ENCODE data around the gene FBXL16. TPM values are rescaled to one million over a fixed set of nuclear protein-coding genes. Genes with fewer than 3 reads are reported as not detected.

Gene FBXL16
- total RNA-seq, 1 donor from 2014 or later, result not detected

DNA sequence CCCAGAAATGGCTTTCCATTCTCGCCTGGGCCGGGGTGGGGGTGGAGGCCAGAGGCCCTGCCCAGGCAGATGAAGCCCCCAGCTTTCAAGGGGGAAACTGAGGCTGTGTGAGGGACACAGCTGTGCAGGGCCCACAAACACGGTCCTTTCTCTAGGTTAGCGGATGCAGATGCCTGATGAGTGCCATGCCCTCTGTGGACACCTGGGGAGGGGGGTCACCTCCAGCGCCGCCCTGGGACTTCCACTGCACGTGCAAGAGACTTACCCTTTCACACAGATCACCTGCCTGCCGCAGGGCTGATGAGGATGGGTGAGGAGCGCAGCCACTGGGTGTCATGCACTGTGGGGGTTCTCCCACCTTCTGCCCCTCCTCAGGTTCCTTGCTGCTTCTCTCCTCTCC, 12.8 kb upstream of the FBXL16 start:
- TF ChIP-seq, protein P1, sequence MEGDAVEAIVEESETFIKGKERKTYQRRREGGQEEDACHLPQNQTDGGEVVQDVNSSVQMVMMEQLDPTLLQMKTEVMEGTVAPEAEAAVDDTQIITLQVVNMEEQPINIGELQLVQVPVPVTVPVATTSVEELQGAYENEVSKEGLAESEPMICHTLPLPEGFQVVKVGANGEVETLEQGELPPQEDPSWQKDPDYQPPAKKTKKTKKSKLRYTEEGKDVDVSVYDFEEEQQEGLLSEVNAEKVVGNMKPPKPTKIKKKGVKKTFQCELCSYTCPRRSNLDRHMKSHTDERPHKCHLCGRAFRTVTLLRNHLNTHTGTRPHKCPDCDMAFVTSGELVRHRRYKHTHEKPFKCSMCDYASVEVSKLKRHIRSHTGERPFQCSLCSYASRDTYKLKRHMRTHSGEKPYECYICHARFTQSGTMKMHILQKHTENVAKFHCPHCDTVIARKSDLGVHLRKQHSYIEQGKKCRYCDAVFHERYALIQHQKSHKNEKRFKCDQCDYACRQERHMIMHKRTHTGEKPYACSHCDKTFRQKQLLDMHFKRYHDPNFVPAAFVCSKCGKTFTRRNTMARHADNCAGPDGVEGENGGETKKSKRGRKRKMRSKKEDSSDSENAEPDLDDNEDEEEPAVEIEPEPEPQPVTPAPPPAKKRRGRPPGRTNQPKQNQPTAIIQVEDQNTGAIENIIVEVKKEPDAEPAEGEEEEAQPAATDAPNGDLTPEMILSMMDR (IDR thresholded peaks at IDR 0.05), result no peak
- no peaks in the 10 kb centered on the region for H3K27me3 ChIP-seq
- intact Hi-C loops (cut with DNase I), result loop anchor here (10.0 kb wide), 1 partner anchor 376 kb away; the partner anchor contains the start of gene C1QTNF8
- H3K9me3 ChIP-seq, result no peaks in the 10 kb centered on the region
- no peak overlapping the region for H3K27ac ChIP-seq
- H3K36me3 ChIP-seq, result no peaks in the 10 kb centered on the region
- no peak for DNase-seq (ENCODE audit: low spot score in 2 of 2)
- no peak overlapping the region for H3K4me3 ChIP-seq
- H3K4me1 ChIP-seq, result peaks cover 17 to 26% of the 10 kb centered on the region in 2 donors

DNA sequence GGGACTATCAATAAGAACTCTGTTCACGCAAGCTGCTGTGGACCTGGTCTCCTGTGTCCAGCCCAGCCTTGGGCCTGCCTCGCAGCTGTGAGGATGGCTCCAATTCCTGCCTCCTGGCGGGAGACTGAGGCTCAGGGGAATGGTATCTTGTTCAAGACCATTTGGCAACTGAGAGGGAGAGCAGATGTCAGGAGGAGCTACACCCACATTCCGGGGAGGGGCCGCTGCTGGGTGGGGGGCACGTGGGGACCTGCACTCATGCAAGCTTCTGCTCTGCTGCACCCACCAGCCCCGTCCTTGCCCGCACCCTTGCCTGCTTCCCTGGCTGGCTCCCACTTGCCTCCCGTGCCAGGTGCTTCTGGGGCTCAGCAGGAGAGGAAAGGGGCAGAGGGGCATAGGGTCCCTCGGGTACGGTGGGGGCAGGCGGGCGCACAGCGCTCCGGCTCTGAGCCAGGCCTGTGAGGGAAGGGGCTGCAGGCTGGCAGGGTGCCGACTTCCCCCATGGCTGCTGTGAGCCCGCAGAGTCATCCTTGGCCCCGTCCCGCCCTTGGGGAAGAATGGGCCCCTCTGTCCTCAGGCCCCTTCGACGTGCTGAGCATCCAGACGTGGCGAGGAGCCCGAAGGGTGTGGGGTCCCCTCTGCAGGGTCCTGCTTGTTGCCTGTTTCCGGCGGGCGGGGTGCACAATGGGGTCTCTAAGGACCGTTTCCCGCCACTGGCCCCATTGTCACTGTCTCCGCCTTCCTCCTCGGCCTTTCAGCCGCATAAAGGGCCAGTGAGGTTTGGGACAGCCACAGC, 12.0 kb upstream of the FBXL16 start:
- DNase-seq (ENCODE audit: low spot score in 2 of 2), result no peak
- H3K36me3 ChIP-seq, result no peaks in the 10 kb centered on the region
- no peak overlapping the region for H3K4me3 ChIP-seq
- TF ChIP-seq, protein P1 (IDR thresholded peaks at IDR 0.05), result no peak
- H3K27me3 ChIP-seq, result no peaks in the 10 kb centered on the region
- intact Hi-C loops (cut with DNase I), result loop anchor here (10.0 kb wide), 1 partner anchor 377 kb away; the partner anchor contains the start of gene C1QTNF8
- H3K4me1 ChIP-seq, result peaks cover 17 to 26% of the 10 kb centered on the region in 2 donors
- H3K9me3 ChIP-seq, result no peaks in the 10 kb centered on the region
- H3K27ac ChIP-seq, result no peak overlapping the region

DNA sequence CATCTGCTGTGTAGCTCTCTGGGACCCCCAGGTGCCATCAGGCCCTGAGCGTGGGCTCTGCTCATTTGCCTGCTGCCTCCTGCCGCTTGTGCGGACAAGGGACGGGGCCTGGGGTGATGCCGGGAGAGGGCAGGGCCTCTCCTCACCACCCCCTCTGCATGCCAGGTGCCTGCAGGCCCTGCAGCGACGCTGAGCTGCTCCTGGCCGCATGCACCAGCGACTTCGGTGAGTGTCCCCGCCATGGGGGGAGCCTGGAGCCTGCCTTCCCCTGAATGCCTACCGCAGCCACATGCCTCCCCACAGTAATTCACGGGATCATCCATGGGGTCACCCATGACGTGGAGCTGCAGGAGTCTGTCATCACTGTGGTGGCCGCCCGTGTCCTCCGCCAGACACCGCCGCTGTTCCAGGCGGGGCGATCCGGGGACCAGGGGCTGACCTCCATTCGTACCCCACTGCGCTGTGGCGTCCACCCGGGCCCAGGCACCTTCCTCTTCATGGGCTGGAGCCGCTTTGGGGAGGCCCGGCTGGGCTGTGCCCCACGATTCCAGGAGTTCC, 11.2 kb upstream of the FBXL16 start:
- DNase-seq (ENCODE audit: low spot score in 2 of 2), result no peak
- peak overlapping the region in 1 of 2 donors; percentile 93 for H3K4me3 ChIP-seq
- intact Hi-C loops (cut with DNase I), result loop anchor here (10.0 kb wide), 1 partner anchor 378 kb away; the partner anchor contains the start of gene C1QTNF8
- no peaks in the 10 kb centered on the region for H3K27me3 ChIP-seq
- H3K27ac ChIP-seq, result no peak overlapping the region
- TF ChIP-seq, protein P1 (IDR thresholded peaks at IDR 0.05), result no peak
- no peaks in the 10 kb centered on the region for H3K36me3 ChIP-seq
- peaks cover 17 to 24% of the 10 kb centered on the region in 2 donors for H3K4me1 ChIP-seq
- no peaks in the 10 kb centered on the region for H3K9me3 ChIP-seq

DNA sequence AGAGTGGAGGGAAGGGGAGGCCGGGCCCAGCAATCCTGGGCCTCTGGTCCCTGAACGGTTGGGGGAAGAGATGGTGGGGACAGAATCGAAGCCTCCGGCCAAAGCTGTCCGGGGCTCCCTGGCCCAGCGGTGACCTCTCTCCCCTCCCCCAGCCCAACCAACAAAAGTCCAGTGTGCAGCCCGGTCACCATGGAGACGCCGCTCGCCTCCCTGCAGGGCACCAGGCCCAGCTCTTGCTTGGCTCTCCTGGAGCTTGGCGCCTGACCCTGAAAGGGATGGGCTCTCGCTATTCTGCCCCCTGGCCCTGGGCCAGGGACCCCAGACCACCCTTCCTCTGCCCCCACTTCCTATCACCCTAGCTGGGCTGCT, 10.6 kb upstream of the FBXL16 start:
- Histone ChIP-seq H3K36me3 (no peaks in the 10 kb centered on the region), H3K4me1 (peaks cover 17 to 19% of the 10 kb centered on the region in 2 donors), H3K27me3 (no peaks in the 10 kb centered on the region), H3K9me3 (no peaks in the 10 kb centered on the region), H3K4me3 (peak overlapping the region; percentile 76 to 93), H3K27ac (no peak overlapping the region)
- intact Hi-C loops (cut with DNase I), result loop anchor here (10.0 kb wide), 1 partner anchor 379 kb away; the partner anchor contains the start of gene C1QTNF8
- DNase-seq (ENCODE audit: low spot score in 2 of 2), result no peak
- TF ChIP-seq, protein P1 (IDR thresholded peaks at IDR 0.05), result no peak

DNA sequence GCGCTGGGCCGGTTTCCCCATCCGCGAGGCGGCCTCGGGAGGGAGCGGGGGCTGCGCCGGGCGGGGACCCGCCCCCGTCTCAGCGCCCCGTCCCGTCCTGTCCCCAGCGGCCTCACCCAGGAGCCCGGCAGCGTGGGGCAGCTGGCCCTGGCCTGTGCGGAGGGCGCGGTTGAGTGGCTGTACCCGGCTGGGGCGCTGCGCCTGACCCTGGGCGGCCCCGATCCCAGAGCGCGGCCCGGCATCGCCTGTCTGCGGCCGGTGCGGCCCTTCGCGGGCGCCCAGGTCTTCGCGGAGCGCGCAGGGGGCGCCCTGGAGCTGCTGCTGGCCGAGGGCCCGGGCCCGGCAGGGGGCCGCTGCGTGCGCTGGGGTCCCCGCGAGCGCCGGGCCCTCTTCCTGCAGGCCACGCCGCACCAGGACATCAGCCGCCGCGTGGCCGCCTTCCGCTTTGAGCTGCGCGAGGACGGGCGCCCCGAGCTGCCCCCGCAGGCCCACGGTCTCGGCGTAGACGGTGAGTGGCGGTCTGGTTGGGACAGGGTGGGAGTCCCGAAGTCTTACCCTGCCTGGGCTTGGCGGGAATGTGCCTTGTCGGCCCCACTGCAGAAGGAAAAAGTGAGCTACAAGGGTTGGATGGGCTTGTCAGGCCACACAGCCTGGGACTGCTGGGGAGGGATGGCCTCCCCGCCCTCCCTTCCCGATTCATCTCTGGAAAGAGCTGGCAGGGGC, 10.0 kb upstream of the FBXL16 start:
- Histone ChIP-seq H3K36me3 (no peaks in the 10 kb centered on the region), H3K4me1 (peaks cover 17 to 19% of the 10 kb centered on the region in 2 donors), H3K4me3 (peak overlapping the region; percentile 76 to 93), H3K27ac (no peak overlapping the region), H3K27me3 (peaks cover 4% of the 10 kb centered on the region), H3K9me3 (no peaks in the 10 kb centered on the region)
- no peak for DNase-seq (ENCODE audit: low spot score in 2 of 2)
- TF ChIP-seq, protein P1 (IDR thresholded peaks at IDR 0.05), result no peak
- intact Hi-C loops (cut with DNase I), result loop anchor here (2.0 to 10.0 kb wide), 3 partner anchors 25 to 379 kb away; partner anchors contain the start of genes C1QTNF8, CHTF18, CIAO3 and RPUSD1

All from ascending aorta (tissue), 2 donors.